Measurements from ENCODE around the gene PAM.
"Not testable (repeated sequence)": the region's sequence is repeated elsewhere in the genome, so short reads cannot be mapped to it uniquely, and the experiment has no call there.

DNA sequence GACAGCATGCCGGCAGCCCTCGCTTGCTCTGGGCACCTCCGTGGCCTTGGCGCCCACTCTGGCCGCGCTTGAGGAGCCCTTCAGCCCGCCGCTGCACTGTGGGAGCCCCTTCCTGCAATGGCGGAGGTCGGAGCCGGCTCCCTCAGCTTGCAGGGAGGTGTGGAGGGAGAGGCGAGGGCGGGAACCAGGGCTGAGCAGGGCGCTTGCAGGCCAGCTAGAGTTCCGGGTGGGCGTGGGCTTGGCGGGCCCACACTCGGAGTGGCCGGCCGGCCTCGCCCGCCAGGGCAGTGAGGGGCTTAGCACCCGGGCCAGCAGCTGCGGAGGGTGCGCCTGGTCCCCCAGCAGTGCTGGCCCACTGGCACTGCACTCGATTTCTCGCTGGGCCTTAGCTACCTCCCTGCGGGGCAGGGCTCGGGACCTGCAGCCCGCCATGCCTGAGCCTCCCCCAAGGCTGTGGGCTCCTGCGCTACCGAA, 3.2 kb upstream of the PAM start:
- TF ChIP-seq, protein P1, sequence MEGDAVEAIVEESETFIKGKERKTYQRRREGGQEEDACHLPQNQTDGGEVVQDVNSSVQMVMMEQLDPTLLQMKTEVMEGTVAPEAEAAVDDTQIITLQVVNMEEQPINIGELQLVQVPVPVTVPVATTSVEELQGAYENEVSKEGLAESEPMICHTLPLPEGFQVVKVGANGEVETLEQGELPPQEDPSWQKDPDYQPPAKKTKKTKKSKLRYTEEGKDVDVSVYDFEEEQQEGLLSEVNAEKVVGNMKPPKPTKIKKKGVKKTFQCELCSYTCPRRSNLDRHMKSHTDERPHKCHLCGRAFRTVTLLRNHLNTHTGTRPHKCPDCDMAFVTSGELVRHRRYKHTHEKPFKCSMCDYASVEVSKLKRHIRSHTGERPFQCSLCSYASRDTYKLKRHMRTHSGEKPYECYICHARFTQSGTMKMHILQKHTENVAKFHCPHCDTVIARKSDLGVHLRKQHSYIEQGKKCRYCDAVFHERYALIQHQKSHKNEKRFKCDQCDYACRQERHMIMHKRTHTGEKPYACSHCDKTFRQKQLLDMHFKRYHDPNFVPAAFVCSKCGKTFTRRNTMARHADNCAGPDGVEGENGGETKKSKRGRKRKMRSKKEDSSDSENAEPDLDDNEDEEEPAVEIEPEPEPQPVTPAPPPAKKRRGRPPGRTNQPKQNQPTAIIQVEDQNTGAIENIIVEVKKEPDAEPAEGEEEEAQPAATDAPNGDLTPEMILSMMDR (IDR thresholded peaks at IDR 0.05; ENCODE audit: insufficient read depth, low read length, poor library complexity, severe bottlenecking): not testable (repeated sequence)
- TF ChIP-seq EZH2phosphoT487 (conservative IDR thresholded peaks at IDR 0.05; ENCODE audit: low read length): not testable (repeated sequence)
